Measurements from ENCODE around the gene RIOK2. TPM values are rescaled to one million over a fixed set of nuclear protein-coding genes. Genes with fewer than 3 reads are reported as not detected.
A peak's percentile ranks its signal among the peaks of the same experiment; 100 is the strongest.
"Not testable (repeated sequence)": the region's sequence is repeated elsewhere in the genome, so short reads cannot be mapped to it uniquely, and the experiment has no call there.

The RIOK2 gene
- total and polyA plus RNA-seq, 2 experiments from 2014 or later = 34.4 to 44.1 TPM

- Histone ChIP-seq H3K27me3 (no peaks in the 10 kb centered on the region), H3K79me2 (peaks cover 14% of the 10 kb centered on the region), H3K9me2 (replicated peaks; ENCODE audit: insufficient read depth) (no peaks in the 10 kb centered on the region), H3K4me1 (ENCODE audit: insufficient read depth) (no peaks in the 10 kb centered on the region), H3K4me2 (peak overlapping the region; percentile 63), H3K27ac (peak overlapping the region; percentile 50), H3K36me3 (replicated peaks; ENCODE audit: insufficient read depth, low read depth) (no peaks in the 10 kb centered on the region), H4K20me1 (ENCODE audit: insufficient read depth, poor library complexity, severe bottlenecking) (no peaks in the 10 kb centered on the region), H3K9me3 (ENCODE audit: low read depth) (no peaks in the 10 kb centered on the region), H3K4me3 (no peak overlapping the region), H2AFZ (no peak overlapping the region)
- TF ChIP-seq EZH2phosphoT487 (IDR thresholded peaks at IDR 0.05; ENCODE audit: low read depth, severe bottlenecking, unreplicated experiment) = no peak
- TF ChIP-seq CTCF (IDR thresholded peaks at IDR 0.05; ENCODE audit: poor library complexity) = no peak
- no peak for TF ChIP-seq EZH2 (IDR thresholded peaks at IDR 0.05; ENCODE audit: borderline replicate concordance)
- WGBS (ENCODE audit: low lambda C conversion rate, missing lambda C conversion rate) = 19% methylated on average over 4 of the region's 4 CpGs
- DNase-seq (ENCODE audit: low spot score) = no peak
Observed at GRCh38 chr5:97141031-97141430, 42.0 kb downstream of the RIOK2 start.

- not testable (repeated sequence) for DNase-seq (ENCODE audit: low spot score); H3K9me3 ChIP-seq (ENCODE audit: low read depth); H4K20me1 ChIP-seq (ENCODE audit: insufficient read depth, poor library complexity, severe bottlenecking); H3K4me1 ChIP-seq (ENCODE audit: insufficient read depth); H3K9me2 ChIP-seq (replicated peaks; ENCODE audit: insufficient read depth); H3K27me3 ChIP-seq; H3K36me3 ChIP-seq (replicated peaks; ENCODE audit: insufficient read depth, low read depth); H2AFZ ChIP-seq; H3K27ac ChIP-seq; H3K4me3 ChIP-seq
- peaks cover 14% of the 10 kb centered on the region for H3K79me2 ChIP-seq
- H3K4me2 ChIP-seq = peak overlapping the region; percentile 63
- WGBS (ENCODE audit: low lambda C conversion rate, missing lambda C conversion rate) = 59% methylated on average over 1 of the region's 1 CpG
Observed at GRCh38 chr5:97140250-97140649, 42.8 kb downstream of the RIOK2 start.

GRCh38 chr5:97136475-97136874 is 46.6 kb downstream of the RIOK2 start:
- H3K9me3 ChIP-seq (ENCODE audit: low read depth) = no peaks in the 10 kb centered on the region
- no peak overlapping the region for H3K4me2 ChIP-seq
- no peak overlapping the region for H2AFZ ChIP-seq
- no peak for DNase-seq (ENCODE audit: low spot score)
- no peak for TF ChIP-seq EZH2phosphoT487 (IDR thresholded peaks at IDR 0.05; ENCODE audit: low read depth, severe bottlenecking, unreplicated experiment)
- TF ChIP-seq CTCF (IDR thresholded peaks at IDR 0.05; ENCODE audit: poor library complexity) = no peak
- TF ChIP-seq EZH2 (IDR thresholded peaks at IDR 0.05; ENCODE audit: borderline replicate concordance) = no peak
- no peak overlapping the region for H3K27ac ChIP-seq
- no peaks in the 10 kb centered on the region for H3K9me2 ChIP-seq (replicated peaks; ENCODE audit: insufficient read depth)
- peaks cover 14% of the 10 kb centered on the region for H3K79me2 ChIP-seq
- H3K27me3 ChIP-seq = no peaks in the 10 kb centered on the region
- H3K36me3 ChIP-seq (replicated peaks; ENCODE audit: insufficient read depth, low read depth) = no peaks in the 10 kb centered on the region
- no peaks in the 10 kb centered on the region for H4K20me1 ChIP-seq (ENCODE audit: insufficient read depth, poor library complexity, severe bottlenecking)
- H3K4me1 ChIP-seq (ENCODE audit: insufficient read depth) = no peaks in the 10 kb centered on the region
- H3K4me3 ChIP-seq = no peak overlapping the region
- 58% methylated on average over 4 of the region's 4 CpGs for WGBS (ENCODE audit: low lambda C conversion rate, missing lambda C conversion rate)

GRCh38 chr5:97135868-97136267 is 47.2 kb downstream of the RIOK2 start:
- H3K4me2 ChIP-seq = no peak overlapping the region
- peaks cover 14% of the 10 kb centered on the region for H3K79me2 ChIP-seq
- TF ChIP-seq EZH2phosphoT487 (IDR thresholded peaks at IDR 0.05; ENCODE audit: low read depth, severe bottlenecking, unreplicated experiment) (no peak), EZH2 (IDR thresholded peaks at IDR 0.05; ENCODE audit: borderline replicate concordance) (no peak), CTCF (IDR thresholded peaks at IDR 0.05; ENCODE audit: poor library complexity) (no peak)
- no peaks in the 10 kb centered on the region for H3K36me3 ChIP-seq (replicated peaks; ENCODE audit: insufficient read depth, low read depth)
- no peaks in the 10 kb centered on the region for H3K9me2 ChIP-seq (replicated peaks; ENCODE audit: insufficient read depth)
- H3K27ac ChIP-seq = no peak overlapping the region
- H4K20me1 ChIP-seq (ENCODE audit: insufficient read depth, poor library complexity, severe bottlenecking) = no peaks in the 10 kb centered on the region
- H3K27me3 ChIP-seq = no peaks in the 10 kb centered on the region
- no peak for DNase-seq (ENCODE audit: low spot score)
- H3K9me3 ChIP-seq (ENCODE audit: low read depth) = no peaks in the 10 kb centered on the region
- no peak overlapping the region for H3K4me3 ChIP-seq
- WGBS (ENCODE audit: low lambda C conversion rate, missing lambda C conversion rate) = 82% methylated on average over 4 of the region's 4 CpGs
- H3K4me1 ChIP-seq (ENCODE audit: insufficient read depth) = no peaks in the 10 kb centered on the region
- H2AFZ ChIP-seq = no peak overlapping the region

Data from hepatocyte (in vitro differentiated cells).